Measurements from ENCODE around the gene NOP53. TPM values are rescaled to one million over a fixed set of nuclear protein-coding genes. Genes with fewer than 3 reads are reported as not detected.
"Not testable (repeated sequence)": the region's sequence is repeated elsewhere in the genome, so short reads cannot be mapped to it uniquely, and the experiment has no call there.

The NOP53 gene
- polyA plus RNA-seq, 1 donor from 2014 or later: 304 TPM

DNA sequence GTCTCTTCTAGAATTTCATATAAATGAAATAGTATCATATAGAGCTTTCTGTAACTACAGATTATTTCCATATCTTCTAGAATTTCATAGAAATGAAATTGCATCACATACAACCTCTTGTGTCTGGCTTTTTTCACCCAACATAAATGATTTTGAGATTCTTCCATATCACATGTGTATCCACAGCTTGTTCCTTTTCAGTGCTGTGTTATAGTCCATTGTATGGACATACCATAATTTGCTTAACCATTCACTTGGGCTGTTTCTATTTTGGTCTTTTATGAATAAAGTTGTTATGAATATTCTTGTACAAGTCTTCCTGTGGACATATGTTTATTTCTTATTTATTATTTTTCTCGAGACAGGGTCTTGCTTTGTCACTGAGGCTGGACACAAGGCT is 47.3 kb downstream of the NOP53 start:
- no peak overlapping the region for H3K4me3 Mint-ChIP-seq
- H3K9me3 Mint-ChIP-seq: peaks cover 0 to 6% (median 0%) of the 10 kb centered on the region in 3 donors
- H3K36me3 Mint-ChIP-seq: peaks cover 3% of the 10 kb centered on the region
- peaks cover 3% of the 10 kb centered on the region for H3K27me3 Mint-ChIP-seq
- H3K27ac Mint-ChIP-seq: no peak overlapping the region
- H3K4me1 Mint-ChIP-seq: peaks cover 0 to 3% (median 2%) of the 10 kb centered on the region in 3 donors

DNA sequence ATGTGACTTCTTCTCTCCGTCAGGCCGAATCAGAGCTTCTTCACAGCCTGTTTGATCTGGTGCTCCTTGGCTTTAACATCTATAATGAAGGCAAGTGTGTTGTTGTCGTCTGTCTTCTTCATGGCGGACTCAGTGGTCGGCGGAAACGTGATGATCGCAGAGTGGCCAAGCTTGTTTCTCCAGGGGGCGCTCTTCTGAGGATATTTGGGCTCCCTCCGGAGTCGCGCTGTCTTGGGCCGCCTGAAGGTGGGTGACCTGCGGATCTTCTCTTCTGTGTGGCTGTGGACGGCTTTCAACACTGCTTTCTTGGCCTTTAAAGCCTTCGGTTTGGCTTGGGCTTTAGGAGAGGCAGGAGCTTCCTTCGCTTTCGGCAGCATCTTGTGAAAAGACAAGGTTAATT is 49.2 kb downstream of the NOP53 start:
- Mint-ChIP-seq H3K36me3 (peaks cover 3% of the 10 kb centered on the region), H3K27ac (no peak overlapping the region), H3K4me1 (peaks cover 0 to 3% (median 0%) of the 10 kb centered on the region in 3 donors), H3K27me3 (peaks cover 15% of the 10 kb centered on the region), H3K4me3 (no peak overlapping the region), H3K9me3 (peaks cover 0 to 6% (median 0%) of the 10 kb centered on the region in 3 donors)

DNA sequence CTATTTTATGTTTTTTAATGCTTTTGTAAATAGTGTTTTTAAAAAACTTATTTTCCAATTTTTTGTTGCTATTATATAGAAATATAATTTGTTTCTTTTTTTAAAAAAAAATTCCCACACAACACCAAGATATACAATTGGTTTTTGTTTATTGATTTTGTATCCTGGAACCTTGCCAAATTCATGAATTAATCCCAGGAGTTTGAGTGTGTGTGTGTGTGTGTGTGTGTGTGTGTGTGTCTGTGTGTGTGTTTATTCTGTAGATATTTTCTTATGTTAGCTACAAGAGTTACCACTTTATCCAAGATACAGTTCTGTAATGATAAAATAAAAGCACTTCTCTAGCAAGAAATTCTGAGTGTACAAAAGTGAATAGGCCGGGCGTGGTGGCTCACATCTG is 51.4 kb downstream of the NOP53 start:
- H3K27me3 Mint-ChIP-seq: peaks cover 15% of the 10 kb centered on the region
- H3K36me3 Mint-ChIP-seq: peaks cover 3% of the 10 kb centered on the region
- H3K27ac Mint-ChIP-seq: no peak overlapping the region
- no peak overlapping the region for H3K4me3 Mint-ChIP-seq
- peaks cover 1 to 6% (median 3%) of the 10 kb centered on the region in 3 donors for H3K9me3 Mint-ChIP-seq
- peaks cover 0 to 2% (median 0%) of the 10 kb centered on the region in 3 donors for H3K4me1 Mint-ChIP-seq

DNA sequence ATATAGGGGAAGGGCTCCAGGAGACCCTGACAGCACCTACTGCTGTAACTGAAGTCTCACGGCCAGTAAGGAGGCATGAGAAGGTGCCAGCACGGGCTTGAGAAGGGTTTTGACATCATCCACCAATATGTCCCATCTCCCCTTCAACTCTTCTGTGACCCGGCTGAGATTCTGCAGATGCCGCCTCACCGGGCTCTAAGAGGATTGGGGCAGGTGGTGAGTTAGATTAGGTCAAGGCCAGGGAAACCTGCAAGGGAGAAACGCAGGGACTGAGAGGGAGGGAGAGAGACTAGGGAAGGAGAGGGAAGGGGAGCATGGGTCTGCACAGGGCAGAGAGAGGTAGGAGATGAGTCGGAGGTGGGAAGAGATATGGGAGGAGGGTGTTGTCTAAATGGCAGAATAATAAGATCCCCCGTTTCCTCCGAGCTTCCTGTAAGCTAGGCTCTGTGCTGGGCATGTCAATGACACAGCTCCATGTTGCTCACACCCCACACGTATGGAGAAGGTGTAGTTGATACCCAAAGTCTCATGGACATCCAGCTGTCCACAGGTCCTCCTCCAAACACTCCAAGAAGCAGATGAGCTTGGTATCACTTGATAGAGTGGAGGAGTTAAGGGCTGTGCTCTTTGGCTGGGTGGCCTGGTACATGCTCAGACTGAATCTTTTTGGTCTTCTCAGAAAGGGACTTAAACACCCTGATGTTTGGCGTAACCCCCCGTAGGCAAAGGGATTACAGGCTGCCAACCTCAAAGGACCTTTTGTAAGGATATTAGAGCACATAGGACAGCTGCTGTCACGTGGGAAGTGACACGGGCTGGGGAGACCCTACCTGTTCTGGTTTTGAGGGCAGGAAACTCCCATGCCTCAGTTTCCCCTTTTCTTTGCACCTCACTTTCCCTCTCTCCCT is 52.9 kb downstream of the NOP53 start:
- Mint-ChIP-seq H3K36me3 (peaks cover 3% of the 10 kb centered on the region), H3K9me3 (peaks cover 0 to 3% (median 1%) of the 10 kb centered on the region in 3 donors), H3K4me1 (peaks cover 0 to 2% (median 0%) of the 10 kb centered on the region in 3 donors), H3K27ac (peak overlapping the region in 1 of 3 donors; percentile 41), H3K27me3 (peaks cover 15% of the 10 kb centered on the region), H3K4me3 (no peak overlapping the region)

DNA sequence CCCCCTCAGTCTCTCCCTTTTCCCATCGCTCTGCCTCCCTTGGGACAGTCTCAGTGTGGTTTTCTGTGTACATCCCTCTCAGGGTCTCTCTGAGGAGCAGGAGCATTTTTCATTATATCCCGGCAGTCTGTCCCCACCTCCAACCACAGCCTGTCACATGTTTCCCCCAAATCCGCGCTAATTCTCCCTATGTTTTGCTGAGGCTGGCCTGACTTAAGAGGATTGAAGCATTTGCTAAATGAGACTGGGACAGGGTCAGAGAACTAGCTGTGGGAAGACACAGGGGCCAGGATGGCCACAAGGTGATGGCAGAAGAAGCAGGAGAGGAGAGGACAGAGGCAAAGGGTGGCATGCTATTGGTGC is 53.5 kb downstream of the NOP53 start:
- peaks cover 15% of the 10 kb centered on the region for H3K27me3 Mint-ChIP-seq
- H3K9me3 Mint-ChIP-seq: peaks cover 0 to 3% (median 1%) of the 10 kb centered on the region in 3 donors
- H3K36me3 Mint-ChIP-seq: peaks cover 3% of the 10 kb centered on the region
- H3K4me3 Mint-ChIP-seq: no peak overlapping the region
- H3K27ac Mint-ChIP-seq: no peak overlapping the region
- peaks cover 0 to 2% (median 0%) of the 10 kb centered on the region in 3 donors for H3K4me1 Mint-ChIP-seq

DNA sequence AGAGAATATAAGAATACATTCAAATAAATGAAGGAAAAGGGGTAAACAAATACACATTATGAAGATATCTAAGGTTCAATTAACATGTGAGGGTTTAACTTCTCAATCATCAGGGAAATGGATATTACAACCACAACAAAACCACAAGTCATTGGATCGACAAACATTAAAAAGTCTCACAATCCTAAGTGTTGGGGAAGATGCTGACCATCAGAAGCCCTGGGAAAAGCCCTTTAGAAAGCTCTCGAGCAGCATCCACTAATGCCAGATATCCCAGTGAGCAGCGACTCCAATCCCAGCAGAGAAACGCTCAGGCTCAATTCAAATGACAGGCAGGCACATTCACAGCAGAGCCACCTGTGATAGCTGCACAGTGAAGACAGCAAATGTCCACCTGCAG is 55.9 kb downstream of the NOP53 start:
- H3K27ac Mint-ChIP-seq: no peak overlapping the region

DNA sequence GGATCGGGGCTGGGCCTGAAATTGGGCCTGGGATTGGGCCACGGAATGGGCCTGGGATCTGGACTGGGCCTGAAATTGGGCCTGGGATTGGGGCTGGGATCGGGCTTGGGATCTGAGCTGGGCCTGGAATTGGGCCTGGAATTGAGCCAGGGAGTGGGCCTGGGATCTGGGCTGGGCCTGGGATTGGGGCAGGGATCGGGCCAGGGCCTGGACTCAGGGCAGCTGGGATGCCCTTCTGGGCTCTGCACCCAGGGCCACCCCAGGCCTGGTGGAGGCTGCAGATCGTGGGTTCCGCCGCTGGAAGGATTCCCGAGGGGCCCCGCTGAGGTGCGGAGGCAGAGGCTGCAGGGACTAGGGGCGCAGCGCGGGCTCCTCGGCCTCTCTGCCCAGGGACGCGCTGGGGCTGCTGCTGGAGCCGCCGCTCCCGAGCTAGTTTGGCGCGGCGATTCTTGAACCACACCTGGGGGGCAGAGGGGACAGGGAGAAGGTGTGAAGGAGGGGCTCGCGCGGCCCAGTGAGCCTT is 57.2 kb downstream of the NOP53 start:
- Mint-ChIP-seq H3K27me3 (peaks cover 17% of the 10 kb centered on the region), H3K9me3 (peaks cover 0 to 3% (median 1%) of the 10 kb centered on the region in 3 donors), H3K4me3 (no peak overlapping the region), H3K36me3 (no peaks in the 10 kb centered on the region), H3K4me1 (no peaks in the 10 kb centered on the region), H3K27ac (no peak overlapping the region)

More for the DNA sequence above, 55.9 kb downstream of the NOP53 start:
- H3K36me3 Mint-ChIP-seq: no peaks in the 10 kb centered on the region
- peaks cover 0 to 3% (median 1%) of the 10 kb centered on the region in 3 donors for H3K9me3 Mint-ChIP-seq
- no peak overlapping the region for H3K4me3 Mint-ChIP-seq
- H3K27me3 Mint-ChIP-seq: peaks cover 16% of the 10 kb centered on the region
- H3K4me1 Mint-ChIP-seq: no peaks in the 10 kb centered on the region

DNA sequence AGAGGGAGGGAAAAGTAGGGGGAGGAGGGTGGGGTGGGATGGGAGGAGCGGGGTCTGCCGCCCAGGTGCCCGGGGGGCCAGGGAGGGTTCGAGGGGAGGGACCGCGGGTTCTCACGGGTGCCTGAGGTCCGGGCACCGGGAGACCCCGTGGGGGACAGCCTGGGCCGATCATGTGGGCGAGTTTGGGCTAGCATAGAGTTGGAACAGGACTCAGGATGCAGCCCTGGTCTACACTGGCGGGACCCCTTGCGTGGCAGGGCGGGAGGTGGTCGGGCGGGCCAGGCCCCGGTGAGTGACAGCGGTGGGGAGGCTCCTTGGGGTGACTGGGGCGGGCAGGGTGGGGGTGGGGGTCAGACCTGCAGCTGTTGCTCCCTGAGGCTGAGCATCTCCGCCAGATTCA is 57.8 kb downstream of the NOP53 start:
- not testable (repeated sequence) for H3K36me3 Mint-ChIP-seq

DNA sequence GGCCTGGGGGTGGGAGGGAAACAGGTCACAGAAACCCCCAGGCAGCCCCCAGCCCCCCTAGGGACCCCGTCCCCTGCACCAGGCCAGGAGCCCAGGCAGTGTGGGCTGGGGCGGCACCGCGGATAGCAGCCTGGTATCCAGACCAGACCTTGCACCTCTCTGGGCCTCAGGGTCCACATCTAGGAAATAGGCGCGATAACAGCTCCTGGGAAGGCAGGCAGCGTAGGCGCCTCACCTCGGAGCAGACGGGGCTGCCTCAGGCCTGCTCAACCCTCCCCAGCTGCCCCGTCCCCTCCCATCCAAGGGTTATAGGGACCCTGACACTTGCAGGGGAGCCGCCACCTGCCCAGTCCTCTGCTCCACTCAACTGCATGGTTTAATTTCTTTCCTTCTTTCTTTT is 58.3 kb downstream of the NOP53 start:
- not testable (repeated sequence) for H3K27ac Mint-ChIP-seq, H3K36me3 Mint-ChIP-seq, H3K4me1 Mint-ChIP-seq, H3K4me3 Mint-ChIP-seq, H3K9me3 Mint-ChIP-seq, H3K27me3 Mint-ChIP-seq

More for the DNA sequence above, 57.8 kb downstream of the NOP53 start:
- H3K9me3 Mint-ChIP-seq, H3K4me3 Mint-ChIP-seq, H3K4me1 Mint-ChIP-seq, H3K27ac Mint-ChIP-seq: not testable (repeated sequence)
- H3K27me3 Mint-ChIP-seq: peaks cover 12% of the 10 kb centered on the region

DNA sequence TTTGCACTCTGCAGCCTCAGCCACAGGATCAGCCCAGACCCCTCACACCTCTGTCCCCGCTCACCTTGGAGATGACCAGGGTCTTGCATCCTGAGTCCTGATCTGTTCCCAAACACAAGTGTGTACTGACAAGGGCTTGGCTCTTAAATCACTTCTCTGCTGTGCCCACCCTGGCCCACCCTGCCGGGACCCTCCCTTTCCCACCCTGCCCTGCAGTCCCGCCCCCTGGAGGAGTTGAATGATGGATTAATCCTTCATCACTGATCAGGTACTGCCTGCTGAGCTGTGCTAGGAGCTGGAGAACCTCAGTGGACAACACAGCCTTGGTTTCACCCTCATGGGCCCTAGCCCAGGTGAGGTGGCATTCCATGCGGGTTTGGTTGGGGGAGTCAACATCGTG is 59.1 kb downstream of the NOP53 start, which contains the start of gene TPRX1:
TSS of gene TPRX1 (minus strand) at position 101 of the 400 bp plus-strand sequence. CDS start at position 89, 12 bp downstream.
- not testable (repeated sequence) for H3K9me3 Mint-ChIP-seq, H3K4me3 Mint-ChIP-seq, H3K27me3 Mint-ChIP-seq, H3K36me3 Mint-ChIP-seq, H3K4me1 Mint-ChIP-seq, H3K27ac Mint-ChIP-seq

DNA sequence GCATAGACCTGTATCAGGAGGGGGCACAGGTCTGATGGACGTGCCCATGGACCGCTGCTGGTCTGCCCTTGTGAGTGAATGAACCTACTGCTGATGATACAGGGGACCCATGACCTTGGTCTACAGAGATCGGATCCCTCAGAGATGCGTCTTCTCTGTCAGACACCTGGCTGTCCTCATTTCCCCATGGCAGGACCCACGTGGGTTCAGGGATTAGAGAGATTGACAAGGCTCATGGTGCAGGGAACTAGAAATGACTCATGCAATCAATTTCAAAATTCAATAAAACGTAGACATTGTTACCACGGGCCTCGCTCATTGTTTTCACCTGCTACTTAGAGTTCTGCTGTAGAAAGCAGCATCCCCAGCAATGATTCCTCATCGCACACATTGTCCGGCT is 60.0 kb downstream of the NOP53 start:
- Mint-ChIP-seq H3K36me3 (no peaks in the 10 kb centered on the region), H3K27ac (no peak overlapping the region), H3K4me3 (no peak overlapping the region), H3K27me3 (peaks cover 6% of the 10 kb centered on the region), H3K4me1 (no peaks in the 10 kb centered on the region), H3K9me3 (peaks cover 0 to 3% (median 1%) of the 10 kb centered on the region in 3 donors)

DNA sequence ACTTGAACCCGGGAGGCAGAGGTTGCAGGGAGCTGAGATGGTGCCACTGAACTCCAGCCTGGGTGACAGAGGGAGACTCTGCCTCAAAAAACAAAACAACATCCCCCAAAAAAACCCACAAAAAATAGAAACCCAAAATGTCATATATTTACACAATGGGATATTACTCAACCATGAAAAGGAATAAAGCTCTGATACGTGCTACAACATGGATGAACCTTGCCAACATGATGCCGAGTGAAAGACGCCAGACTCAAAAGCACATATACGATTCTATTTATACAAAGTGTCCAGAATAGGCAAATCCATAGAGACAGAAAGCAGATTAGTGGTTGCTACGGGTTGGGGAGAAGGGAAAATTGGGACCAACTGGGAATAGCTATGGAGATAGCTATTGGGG is 61.1 kb downstream of the NOP53 start:
- Mint-ChIP-seq H3K4me3 (no peak overlapping the region), H3K9me3 (no peaks in the 10 kb centered on the region), H3K27me3 (peaks cover 6% of the 10 kb centered on the region), H3K27ac (no peak overlapping the region), H3K36me3 (no peaks in the 10 kb centered on the region), H3K4me1 (no peaks in the 10 kb centered on the region)

Other genes starting within 250 kb of the NOP53 start
- gene NAPA, start 230.5 kb upstream of the NOP53 start, polyA plus RNA-seq: 95.3 TPM
- not detected for gene ZNF541, start 172.4 kb upstream of the NOP53 start, polyA plus RNA-seq
- gene BICRA, start 136.4 kb upstream of the NOP53 start, polyA plus RNA-seq: 0.71 TPM
- gene EHD2, start 32.1 kb upstream of the NOP53 start, polyA plus RNA-seq: not detected
- 210 TPM for gene SELENOW, start 33.2 kb downstream of the NOP53 start, polyA plus RNA-seq
- not detected for gene TPRX1, start 59.0 kb downstream of the NOP53 start, polyA plus RNA-seq
- gene CRX, start 76.4 kb downstream of the NOP53 start, polyA plus RNA-seq: not detected
- gene TPRX2, start 113.7 kb downstream of the NOP53 start, polyA plus RNA-seq: not detected
- gene SULT2A1, start 140.8 kb downstream of the NOP53 start, polyA plus RNA-seq: not detected
- not detected for gene BSPH1, start 246.6 kb downstream of the NOP53 start, polyA plus RNA-seq
- gene ELSPBP1, start 249.1 kb downstream of the NOP53 start, polyA plus RNA-seq: not detected

All from IgD-negative memory B cell (primary cell).